UCSD-AML1 (cell line): ENCODE results near the gene COL15A1.

ENCODE experiments used
- DNase-seq: peaks from one replicate; lab custom pipeline; 2025; ENCODE audit not compliant: unreplicated experiment; lab: John Stamatoyannopoulos, UW

COL15A1 gene

GRCh38 chr9:98915599-98915998 is 28.1 kb upstream of the COL15A1 start:
- DNase-seq: no peak

- peak; percentile 23 for DNase-seq
Observed at GRCh38 chr9:98916660-98917059, 27.0 kb upstream of the COL15A1 start.

DNA sequence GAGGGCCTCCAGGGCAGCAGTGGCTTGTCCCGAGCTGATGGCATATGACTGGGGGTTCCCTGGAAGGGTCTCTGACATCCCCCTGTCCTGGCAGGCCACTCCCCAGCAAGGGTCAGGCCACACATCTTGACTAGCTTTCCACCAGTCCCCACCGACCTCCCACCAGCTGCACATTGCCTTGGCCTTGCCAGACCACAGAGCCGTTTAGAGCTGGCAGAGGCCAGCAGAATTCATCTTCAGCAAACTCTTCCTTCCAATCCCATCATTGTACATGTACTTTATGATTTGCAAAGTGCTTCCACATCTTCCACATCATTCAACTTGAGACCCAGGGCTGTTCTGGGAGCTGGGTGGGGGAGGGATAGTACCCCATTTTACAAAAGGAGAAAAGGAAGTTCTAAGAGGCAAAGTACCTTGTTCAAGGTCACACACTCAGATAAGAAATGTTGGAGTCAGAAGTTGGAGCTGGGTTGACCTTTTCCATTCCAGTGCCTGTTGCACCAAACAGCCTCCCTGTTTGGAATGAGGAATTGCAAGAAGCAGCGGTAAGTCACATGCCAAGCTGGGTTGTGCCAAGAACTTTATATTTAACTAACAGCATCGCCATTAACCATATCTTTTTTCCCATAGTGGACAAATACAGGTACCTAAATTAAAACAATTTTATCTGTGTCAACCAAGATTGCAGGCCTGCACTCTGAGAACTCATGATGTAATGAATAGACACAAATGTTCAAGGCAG is 25.8 kb upstream of the COL15A1 start:
- DNase-seq: no peak

DNA sequence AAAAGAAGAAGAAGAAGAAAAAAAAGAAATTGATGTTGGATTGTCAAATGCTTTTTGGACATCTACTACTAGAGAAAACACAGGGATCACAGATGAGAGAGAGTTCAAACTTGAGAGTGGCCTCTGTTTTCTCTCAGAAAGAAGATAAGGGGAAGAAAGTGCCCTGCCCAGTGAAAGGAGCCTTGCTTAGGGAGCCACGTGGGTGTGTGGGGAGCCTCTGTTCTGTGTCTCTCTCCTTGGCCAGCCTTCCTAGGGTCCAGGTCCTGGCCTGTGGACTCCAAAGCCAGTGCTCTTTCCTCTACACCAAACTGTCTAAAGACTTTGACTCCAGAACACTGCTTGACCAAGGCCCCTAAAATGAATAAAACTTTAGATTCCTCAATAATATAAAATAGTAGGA is 22.0 kb upstream of the COL15A1 start:
- no peak for DNase-seq

- DNase-seq: no peak
Observed at GRCh38 chr9:98922721-98923435, 20.8 kb upstream of the COL15A1 start.

- no peak for DNase-seq
Observed at GRCh38 chr9:98923451-98924123, 20.1 kb upstream of the COL15A1 start.

DNA sequence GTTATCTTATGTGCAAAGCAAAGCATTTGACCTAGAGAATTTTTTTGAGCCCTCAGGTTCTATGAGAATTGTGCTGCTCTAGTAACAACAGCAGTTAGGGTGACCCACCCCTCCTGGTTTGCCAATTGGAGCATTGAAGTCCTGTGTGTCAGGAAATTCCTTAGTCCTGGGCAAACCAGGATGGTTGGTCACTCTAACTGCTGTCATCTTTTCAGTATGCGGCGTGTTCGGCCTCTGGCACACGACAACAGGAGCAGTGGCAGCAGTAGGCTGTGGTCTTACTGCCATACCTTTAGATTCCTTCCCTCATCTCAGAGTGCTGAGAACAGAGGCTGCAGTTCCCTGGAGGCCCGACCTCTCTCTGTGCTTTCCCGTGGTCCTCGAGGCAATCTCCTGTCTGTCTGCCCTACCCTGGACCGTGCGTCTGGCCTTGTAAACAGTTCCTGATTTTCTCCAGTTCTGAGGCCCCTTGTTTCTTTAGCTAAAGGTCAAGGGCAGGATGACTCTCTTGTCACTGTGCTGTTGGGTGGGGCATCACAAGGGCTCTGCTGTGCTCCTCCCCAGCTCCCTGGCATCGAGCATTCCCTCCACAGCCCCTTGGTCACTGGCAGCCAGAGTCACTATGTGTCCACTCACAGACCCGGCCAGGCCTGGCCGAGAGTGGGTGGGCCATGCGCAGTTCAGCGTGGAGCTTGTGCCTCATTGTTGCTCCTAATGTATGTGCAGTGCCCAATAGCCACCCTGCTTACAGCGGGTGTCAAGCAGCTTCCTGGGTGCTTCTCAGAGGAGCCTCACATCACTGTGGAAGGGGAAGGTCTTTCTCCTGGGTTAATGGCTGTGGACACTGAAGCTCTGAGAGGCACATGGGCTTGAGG is 18.5 kb upstream of the COL15A1 start:
- no peak for DNase-seq

DNA sequence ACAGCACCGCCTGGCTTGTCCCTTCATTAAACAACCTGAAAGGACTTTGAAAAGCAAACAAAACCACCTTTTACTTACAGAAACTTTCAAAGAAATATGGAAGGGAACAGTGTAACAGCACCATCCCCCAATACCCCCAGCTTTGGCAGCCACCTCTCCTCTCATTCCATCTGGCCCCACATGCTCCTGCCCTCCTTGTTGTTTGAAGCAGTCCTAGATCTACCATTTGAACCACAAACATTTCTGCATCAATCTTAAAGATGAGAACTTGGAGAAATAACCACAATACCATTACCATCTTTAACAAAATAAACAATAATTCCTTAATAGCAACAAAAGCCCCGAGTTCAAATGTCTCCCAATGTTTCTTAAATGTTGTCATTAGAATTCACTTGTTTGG is 17.8 kb upstream of the COL15A1 start:
- DNase-seq: no peak

- no peak for DNase-seq
Observed at GRCh38 chr9:98927724-98928123, 16.0 kb upstream of the COL15A1 start.

DNA sequence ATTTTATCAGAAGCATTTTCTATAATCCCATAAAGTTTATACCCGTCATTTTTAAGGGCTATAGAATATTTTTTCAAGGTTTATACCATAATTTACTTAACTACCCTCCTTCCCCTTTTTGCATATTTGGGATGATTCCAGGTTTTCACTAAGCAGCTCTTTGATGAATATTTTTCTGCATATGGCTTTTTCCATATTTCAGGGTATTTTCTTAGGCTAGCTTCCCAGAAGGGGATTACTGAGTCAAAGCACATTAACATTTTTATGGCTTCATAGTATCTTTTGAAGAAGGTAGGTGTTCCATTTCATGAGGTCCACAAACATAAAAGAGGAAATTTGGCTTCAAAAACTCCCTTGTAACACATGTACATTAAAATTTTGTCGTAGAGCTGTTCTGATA is 14.6 kb upstream of the COL15A1 start:
- DNase-seq: no peak

- DNase-seq: no peak
Observed at GRCh38 chr9:98929895-98930341, 13.8 kb upstream of the COL15A1 start.

DNA sequence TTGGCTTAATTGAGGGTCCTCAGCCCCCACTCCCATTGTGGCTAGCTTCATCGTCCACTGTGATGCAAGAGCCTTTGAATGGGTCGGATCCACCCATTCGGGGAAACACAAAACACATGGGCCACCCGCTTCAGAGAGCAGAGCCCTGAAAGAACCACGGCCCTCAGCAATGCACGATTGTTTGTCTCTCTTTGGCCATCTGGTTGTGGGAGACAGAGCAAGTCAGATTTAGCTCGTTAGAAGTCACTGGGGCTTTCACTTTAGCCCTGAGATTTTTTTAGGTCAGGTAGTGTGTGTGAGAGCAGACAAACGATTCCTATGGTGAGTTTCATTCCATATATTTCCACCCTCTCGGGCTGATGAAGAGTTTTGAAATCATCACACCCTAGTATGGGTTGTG is 12.9 kb upstream of the COL15A1 start:
- DNase-seq: no peak

DNA sequence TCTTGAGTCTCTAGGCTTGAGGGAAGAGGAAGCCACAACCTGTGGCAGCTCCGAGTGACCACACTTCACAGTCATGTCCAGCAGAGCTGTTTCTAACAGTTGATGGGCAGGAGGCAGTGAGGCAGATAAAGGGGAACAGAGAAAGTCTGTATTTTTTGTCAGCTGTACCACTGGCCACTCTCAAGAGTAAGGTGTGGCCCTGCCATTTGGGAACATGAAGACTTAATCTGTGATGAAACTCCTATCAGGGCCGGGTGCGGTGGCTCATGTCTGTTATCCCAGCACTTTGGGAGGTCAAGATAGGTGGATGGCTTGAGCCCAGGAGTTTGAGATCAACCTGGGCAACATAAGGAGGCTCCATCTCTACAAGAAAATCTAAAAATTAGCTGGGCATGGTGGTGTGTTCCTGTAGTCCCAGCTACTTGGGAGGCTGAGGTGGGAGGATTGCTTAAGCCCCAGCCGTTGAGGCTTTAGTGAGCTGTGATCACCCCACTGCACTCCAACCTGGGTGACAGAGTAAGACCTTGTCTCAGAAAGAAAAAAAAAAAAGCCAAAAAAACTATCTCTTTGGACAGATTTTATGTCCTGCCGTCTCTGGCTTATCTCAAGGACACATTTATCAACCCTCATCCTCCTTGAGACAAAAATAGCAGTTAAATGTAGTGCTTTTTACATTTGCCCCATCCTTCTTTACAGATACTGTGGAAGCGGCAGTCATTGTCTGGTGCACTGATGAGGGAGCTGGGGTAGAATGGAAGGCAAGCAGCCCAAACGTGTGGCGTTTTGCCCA is 11.9 kb upstream of the COL15A1 start:
- no peak for DNase-seq

DNA sequence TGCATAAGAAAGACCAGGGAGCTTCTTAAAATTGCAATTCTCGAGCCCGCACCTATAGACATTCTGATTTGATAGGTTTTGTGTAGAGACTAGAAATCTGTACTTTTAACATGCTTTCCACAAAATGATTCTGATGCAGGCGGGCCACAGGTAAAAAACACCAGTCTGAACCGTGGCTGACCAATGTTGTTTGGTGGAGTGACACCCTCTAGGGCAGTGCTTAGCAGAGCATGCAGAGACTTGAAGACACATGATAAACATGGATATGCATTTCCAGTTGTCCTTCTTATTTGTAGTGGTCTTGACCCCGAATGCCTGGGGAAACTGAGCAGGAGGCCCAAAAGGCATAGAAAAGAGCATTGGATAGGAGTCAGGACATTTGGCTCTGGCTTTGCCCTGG is 10.5 kb upstream of the COL15A1 start:
- no peak for DNase-seq

- DNase-seq: no peak
Observed at GRCh38 chr9:98933890-98934289, 9.8 kb upstream of the COL15A1 start.

DNA sequence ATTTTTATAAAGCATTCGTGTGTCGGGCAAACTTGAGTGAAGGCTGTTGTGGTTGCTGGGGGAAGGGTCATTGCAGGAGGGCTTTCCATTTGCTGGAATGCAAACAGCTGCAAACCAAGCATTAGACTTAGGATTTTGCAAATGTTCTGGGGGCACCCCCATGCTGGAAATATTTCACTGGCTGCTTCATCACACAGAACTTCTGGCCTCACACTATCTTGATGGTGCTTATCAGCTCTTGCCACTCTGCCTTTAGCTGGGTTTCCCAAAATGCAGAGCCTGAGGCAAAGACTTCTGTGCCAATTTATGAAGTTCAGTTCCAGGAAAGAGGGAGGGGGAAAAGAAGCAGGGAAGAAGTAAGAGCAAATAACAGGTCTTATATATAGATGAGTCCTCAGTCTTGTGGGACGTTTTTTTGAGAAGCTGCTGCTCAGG is 8.6 kb upstream of the COL15A1 start:
- no peak for DNase-seq

DNA sequence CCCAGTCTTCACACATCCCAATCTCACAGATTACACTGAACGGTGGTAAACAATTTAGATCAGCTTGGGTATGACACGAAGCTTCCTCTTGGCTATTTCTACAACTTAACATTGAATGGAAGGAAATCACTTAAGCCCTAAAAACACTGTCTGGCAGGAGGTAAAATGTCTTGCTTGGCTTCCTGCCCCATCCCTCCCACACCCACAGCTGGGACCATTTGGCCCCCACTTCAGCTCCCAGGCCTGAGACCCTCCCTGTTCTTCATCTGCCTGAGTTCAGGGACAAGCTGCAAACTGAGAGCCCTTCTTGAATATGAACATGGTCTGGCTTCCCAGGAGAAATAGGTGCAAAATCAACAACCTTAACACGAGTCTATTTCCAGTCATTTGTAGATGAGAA is 3.4 kb upstream of the COL15A1 start:
- no peak for DNase-seq

DNA sequence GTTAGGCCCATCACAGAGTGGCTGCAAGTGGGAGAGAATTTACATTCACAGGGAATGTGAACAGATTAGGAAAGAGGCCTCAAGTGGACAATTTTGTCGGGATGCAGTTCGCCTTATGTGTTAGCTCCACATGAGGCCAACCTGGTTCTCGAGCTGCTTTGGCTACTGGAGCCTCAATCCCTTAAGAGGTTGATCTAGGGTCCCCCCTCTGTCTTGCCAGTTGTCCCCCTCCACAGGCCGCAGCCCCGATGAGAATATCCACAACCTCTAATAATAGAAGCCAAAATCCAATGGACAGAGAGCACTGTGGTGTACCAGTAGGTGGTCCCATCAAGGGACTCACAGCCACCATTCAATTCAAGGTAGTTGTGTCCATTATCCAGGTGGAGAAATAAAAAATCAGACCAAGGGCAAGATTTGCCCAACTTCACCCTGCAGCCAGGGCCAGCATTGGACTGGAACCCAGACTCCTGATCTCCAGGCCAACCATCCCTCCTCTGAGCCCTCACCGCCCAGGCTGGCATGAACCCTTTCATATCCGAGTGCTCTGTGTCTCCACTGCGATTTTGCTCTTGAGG is 1.7 kb upstream of the COL15A1 start:
- DNase-seq: no peak

DNA sequence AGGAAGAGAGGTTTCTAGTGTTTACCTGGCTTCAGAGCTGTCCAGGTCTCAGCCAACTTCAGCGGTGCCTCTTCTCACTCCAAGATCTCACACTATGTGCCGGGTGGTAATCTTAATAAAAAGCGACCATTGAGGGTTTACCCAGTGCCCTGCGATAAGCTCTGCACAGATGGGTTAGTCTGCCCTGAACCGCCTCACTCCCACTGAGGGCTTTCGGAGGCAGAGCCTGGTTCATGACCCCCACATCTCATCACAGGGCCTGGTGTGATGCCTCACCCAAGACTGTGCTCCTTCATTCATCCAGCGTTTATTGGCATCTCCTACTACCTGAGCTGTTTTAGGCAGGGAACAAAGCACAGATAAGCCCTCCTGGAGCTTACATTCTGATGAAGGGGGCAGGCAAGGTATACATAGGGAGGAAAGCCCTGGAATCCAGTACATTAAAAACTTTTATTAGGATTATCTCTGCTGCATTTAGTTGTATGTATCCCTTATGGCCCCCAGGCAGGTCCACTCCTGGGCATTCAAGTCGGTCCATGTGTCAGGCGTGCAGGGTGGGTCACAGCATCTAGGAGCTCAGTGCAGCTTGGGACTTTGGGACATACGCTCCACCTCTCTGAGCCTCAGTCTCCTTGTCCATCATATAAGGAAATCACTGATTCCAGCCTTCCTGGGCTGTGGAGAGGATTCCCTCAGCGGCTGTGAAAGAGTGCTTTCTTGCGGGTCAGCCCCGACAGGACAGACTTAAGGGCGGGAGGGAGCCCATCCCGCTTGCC is 613 bp upstream of the COL15A1 start:
- no peak for DNase-seq
